HG02623 (cell line): ENCODE results near the gene MARK4.

Experiments used
- ATAC-seq: cut with Tn5 transposase; IDR thresholded peaks from one replicate; pipeline ENCODE4 v1.9.1; 2021; ENCODE audit warnings: moderate library complexity; ENCODE audit not compliant: unreplicated experiment

The MARK4 gene

DNA sequence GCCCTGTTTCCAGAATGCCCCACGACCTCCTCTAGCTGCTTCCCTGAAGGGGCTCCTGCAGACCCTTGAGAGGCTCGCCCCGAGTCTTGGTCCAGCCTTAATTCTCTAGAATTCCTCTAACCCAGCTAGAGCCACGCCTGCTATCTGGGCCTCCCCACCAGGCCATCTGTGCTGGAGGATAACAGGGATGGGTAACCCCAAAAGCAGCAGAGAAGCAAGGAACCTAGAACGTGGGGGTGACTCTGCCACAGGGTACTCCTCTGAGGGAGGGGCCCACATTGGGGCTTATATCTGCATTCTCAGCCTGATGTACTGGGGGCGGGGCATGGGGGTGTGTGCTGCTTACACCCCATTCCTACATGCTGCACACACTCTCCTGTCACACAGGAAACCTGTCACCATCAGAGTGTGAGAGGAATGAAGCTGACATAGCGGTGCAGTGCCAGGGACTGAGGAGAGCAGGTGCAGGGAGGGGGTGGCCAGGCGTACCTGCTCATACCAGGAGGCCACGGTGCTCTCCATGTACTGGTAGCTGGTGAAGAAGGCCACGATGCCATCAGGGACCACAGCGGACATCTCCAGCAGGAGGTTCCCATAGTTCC lies 103.3 kb downstream of the MARK4 start:
- ATAC-seq = no peak
